GM19239 (cell line): ENCODE data around the gene SH3BP2.

Experiments
- DNase-seq: peaks from one replicate; pipeline ENCODE4 v3.0.0; 2011; ENCODE audit warnings: low spot score; ENCODE audit not compliant: insufficient read length
- FAIRE-seq: peaks from 2 replicates; lab custom pipeline; 2011; peaks lifted over from hg19 to GRCh38; lab: Jason Lieb, UNC

The SH3BP2 gene

DNA sequence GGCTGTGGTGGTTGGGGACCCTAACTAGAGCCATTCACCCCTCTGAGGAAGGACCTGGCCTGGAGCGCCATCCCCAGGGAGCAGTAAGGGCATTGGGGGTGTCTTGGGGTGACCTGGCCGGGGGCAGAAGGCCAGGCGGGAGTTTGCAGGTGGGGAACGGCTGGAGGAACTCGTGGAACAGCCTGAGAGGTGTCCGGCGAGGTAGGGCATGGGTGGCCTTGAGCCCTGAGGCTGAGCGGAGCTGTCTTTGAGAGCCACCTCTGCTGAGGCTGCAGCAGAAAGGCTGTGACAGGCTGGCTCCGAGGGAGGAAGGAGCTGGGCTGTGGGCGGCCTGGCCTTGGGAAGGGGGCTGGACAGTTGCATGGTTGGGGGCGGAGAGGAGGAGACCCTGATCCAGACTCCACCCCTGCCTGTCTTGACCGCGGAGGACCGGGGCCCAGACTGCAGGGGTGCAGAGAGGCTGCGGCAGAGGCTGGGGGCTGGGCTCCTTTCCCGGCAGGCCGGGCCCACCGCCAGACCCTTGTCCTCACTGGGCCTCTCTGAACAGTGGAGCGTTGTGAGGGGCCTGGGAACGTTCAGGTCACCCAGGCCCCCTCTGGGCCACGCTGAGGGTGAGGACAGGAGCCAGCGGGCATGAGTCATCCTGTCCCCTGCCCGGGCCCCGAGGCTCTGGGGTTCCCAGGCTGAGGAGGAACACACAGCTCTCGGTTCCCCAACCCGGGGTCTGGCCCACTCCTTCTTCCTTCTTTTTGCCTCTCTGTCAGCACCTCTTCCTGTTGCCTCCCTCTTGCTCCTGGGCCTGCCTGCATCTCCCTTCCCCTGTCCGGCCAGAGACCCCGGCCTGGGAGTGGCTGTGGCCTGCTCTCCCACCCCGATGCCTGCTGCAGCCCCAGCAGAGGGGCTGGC lies 8.1 kb downstream of the SH3BP2 start:
- no peak for DNase-seq
- FAIRE-seq, result peak; percentile 91

- FAIRE-seq, result no peak
Measured at GRCh38 chr4:2802618-2803531, 10.0 kb downstream of the SH3BP2 start.

GRCh38 chr4:2803624-2804448 lies 11.0 kb downstream of the SH3BP2 start:
- FAIRE-seq, result no peak
- DNase-seq, result no peak

More at GRCh38 chr4:2802618-2803531, 10.0 kb downstream of the SH3BP2 start:
- no peak for DNase-seq

- FAIRE-seq, result no peak
Measured at GRCh38 chr4:2804449-2804972, 11.6 kb downstream of the SH3BP2 start.

GRCh38 chr4:2804973-2805501 lies 12.2 kb downstream of the SH3BP2 start:
- FAIRE-seq (peak; percentile 23), DNase-seq (no peak)

More at GRCh38 chr4:2804449-2804972, 11.6 kb downstream of the SH3BP2 start:
- no peak for DNase-seq

DNA sequence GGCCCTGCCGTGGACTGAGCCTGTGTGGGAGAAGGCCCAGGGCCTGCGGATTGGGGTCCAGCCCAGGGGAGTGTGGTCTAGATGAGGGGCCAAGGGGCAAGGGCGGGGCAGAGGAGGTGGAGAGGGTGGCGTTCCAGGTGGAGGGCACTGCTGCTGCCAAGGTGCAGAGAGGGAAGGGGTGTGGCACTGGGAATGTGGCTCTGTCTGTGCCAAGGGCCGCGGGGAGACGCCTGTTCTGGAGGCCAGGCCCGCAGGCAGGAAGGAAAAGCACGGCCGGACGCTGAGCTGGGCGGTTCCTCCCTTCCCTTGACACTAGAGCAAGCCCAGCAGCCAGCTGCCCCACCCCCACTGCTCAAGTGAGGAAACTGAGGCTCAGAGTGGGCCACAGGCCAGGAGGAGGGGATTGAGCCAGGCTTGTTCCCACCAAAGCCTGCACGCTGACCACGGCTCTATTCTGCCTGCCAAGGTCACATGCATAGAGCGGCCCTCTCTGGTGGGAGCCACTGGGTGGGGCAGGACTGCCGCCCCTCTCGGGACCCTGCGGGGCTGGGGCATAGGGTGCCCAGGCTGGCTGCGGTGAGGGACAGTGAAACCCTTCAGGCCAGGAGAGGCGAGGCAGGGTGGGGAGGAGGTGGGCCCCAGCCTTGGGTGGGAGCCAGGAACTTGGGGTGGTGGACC lies 13.0 kb downstream of the SH3BP2 start:
- peak; percentile 64 for FAIRE-seq
- no peak for DNase-seq

DNA sequence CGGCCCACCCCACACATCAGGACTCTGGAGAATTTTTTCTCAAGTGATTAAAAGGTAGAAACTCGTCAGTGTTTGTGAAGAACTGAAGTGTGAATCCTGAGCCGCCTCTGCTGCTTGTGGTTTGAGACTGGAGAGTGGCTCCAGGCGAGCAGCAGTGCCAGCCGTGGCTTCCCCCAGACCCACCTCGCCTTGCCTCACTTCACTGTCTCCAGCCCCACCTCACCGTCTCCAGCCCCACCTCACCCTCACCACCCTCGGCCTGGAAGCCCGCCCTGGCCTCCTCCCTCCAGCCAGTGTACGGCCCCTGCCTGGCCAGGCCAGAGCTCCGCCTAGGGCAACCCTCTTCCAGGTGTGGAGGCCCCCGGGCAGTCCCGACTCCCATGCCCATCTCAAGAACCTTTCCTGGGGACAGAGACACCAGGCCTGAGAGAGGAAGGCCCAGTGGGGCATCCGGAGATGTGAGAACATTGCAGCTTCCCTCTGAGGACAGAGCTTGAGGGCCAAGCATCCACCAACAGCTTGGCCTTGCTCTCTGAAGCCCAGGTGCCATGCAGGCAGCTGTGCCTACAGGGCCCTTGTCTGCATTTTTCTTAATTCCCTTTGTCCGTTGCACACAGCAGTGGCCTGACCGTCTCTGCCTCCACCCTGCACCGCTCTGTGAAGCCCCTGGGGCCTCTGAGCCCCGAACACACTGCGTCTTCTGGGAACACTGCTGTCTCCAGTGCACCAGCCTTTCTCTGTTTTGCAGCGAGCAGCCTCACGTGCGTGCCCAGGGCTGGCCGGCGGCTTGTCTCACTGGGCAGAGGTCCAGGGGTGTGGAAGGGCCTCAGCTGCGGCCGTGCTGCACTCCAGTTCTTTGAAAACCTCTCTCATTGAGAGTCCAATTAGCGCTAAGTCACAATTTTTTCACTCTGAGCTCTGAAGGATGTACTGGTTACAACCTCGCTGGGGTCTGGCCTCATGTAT lies 13.8 kb downstream of the SH3BP2 start:
- peak; percentile 81 for FAIRE-seq
- no peak for DNase-seq

- FAIRE-seq, result no peak
Measured at GRCh38 chr4:2807571-2807970, 14.7 kb downstream of the SH3BP2 start.

GRCh38 chr4:2808001-2808400 lies 15.1 kb downstream of the SH3BP2 start:
- DNase-seq (no peak), FAIRE-seq (no peak)

More at GRCh38 chr4:2807571-2807970, 14.7 kb downstream of the SH3BP2 start:
- DNase-seq, result no peak

GRCh38 chr4:2809610-2810180 lies 16.8 kb downstream of the SH3BP2 start:
- DNase-seq (no peak), FAIRE-seq (no peak)

DNA sequence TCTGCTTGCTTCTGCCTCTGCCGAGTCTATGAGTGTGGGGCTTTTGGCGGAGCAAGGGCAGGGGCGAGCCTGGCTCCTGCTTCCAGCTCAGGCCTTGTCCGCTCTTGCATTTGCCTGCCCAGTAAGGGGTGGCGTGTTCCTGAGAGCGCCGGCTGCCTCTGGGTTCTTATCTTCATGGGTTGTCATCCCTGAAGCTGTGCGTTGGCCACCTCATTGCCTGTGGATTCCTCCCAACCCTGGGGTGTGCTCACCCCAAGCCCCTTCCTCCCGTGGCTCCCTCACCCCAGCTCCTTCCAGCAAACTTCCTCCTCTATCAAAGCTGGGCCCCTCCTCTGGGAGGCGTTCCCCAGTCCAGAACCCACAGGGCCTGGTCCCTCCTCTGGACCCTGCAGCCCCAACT lies 17.5 kb downstream of the SH3BP2 start:
- FAIRE-seq (no peak), DNase-seq (no peak)

DNA sequence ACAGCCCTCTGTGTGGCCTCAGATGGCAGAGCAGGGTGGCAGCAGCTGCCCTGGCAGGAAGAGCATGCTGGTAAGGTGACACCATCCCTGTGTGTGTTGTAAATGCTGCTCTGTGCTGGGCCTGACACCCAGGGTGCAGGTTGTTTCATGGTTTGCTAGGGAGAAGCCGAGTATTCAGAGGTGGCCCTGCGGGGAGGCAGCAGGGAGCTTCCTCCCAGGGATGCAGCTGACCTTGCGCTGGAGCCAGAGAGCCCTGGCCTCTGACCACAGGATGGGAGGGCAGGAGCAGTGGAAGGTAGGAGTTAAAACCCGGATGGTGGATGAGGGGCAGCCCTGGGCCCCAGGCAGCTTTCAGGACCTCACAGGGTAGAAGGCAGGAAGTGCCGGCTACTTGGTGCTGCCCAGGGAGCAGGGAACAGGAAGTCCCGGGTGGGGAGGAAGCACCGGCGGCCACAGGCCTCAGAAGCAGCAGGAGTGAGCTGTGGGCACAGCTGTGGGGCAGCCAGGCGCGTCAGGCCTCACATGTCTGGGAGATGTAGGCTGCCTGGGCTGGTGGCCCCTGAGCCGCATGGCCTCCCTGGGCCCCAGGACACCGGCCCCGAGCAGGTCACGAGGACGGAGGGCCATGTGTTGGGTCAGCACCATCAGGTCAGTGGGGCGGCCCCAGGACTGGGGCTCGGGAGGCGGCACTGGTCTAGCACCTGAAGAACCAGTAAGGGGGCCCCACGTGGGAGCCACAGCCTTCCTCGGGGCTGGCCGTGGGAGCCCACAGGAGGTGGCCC lies 19.1 kb downstream of the SH3BP2 start:
- FAIRE-seq, result peak; percentile 98
- DNase-seq, result peak; percentile 88

DNA sequence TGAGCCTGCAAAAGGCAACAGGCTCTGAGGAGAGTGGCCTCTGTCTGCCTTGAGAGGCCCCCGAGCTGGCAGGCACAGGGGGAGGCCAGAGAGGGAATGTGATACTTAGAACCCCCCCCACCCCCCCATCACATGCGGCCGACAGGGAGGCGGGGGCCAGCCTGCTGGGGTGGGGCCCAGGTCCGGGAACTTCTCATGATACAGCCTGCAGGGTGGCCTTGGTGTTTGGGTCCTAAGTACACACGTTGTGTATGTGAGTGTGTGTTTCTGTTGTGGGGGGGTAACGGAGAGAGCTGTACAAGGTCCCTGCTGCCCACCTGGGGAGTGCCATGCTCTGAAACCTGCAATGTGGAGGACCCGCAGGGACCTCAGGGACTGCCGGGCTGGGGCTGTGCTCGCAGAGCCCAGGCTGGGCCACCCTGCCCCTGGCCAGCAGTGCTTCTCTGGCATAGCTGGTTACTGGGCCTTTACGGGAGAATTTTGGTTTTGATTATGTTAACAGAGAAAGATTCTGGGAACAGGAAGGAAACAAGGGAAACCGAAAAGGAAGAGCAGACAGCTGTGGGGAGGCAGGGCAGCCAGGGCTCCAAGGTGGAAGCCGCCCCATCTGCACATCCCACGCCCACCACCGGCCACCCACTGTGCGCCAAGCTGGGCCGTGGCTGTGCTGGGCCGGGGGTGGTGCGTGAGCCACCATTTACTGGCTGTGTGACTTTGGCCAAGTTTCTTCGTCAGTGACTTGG lies 19.9 kb downstream of the SH3BP2 start:
- FAIRE-seq (peak; percentile 84), DNase-seq (no peak)

GRCh38 chr4:2813446-2814405 lies 20.8 kb downstream of the SH3BP2 start:
- FAIRE-seq (peak; percentile 4), DNase-seq (no peak)
